Right lobe of liver (tissue), 6 donors: ENCODE data around the gene THTPA. TPM values are rescaled to one million over a fixed set of nuclear protein-coding genes. Genes with fewer than 3 reads are reported as not detected.
A peak's percentile ranks its signal among the peaks of the same experiment; 100 is the strongest.

Experiments
- ATAC-seq, 4 donors: fragments of 200-7000 bp; cut with Tn5 transposase; one replicate each; pipeline ENCODE4 v1.9.1; 2020; ENCODE audit warnings: mild to moderate bottlenecking in 4 of 4, moderate library complexity in 4 of 4
- DNase-seq, 3 donors: peaks; one replicate each; pipeline ENCODE4 v3.0.0-alpha.2; 2020
- H3K27ac ChIP-seq, 3 donors: fragments of 200-600 bp; one replicate each; pipeline ENCODE4 v1.8.0; 2022
- H3K27me3 ChIP-seq, 2 donors: fragments of 200-600 bp; one replicate each; pipeline ENCODE4 v1.8.0; 2022
- H3K36me3 ChIP-seq, 4 donors: fragments of 200-600 bp; sonication (generic) in 1 of 4; one replicate each; pipeline versions ENCODE4 v1.5.1 to v1.8.0; 2017 to 2022; ENCODE audit warnings: control low read depth in 1 of 4
- H3K4me1 ChIP-seq, 4 donors: fragments of 200-600 bp; sonication (generic) in 1 of 4; one replicate each; pipeline versions ENCODE4 v1.5.1 to v1.8.0; 2017 to 2022; ENCODE audit warnings: control low read depth in 1 of 4
- H3K4me3 ChIP-seq, 3 donors: fragments of 200-600 bp; one replicate each; pipeline ENCODE4 v1.8.0; 2022
- H3K9me3 ChIP-seq, 4 donors: fragments of 200-600 bp; sonication (generic) in 1 of 4; one replicate each; pipeline versions ENCODE4 v1.5.1 to v1.8.0; 2017 to 2022; ENCODE audit warnings: control low read depth in 1 of 4
- CTCF ChIP-seq, 4 donors: fragments of 200-600 bp in 3 of 4; fragments of 450-650 bp in 1 of 4; IDR thresholded peaks; one replicate each; pipeline versions ENCODE4 v1.5.1 to v1.8.0; 2016 to 2022; ENCODE audit warnings: antibody characterized with exemption in 4 of 4, mild to moderate bottlenecking in 2 of 4
- POLR2A ChIP-seq: fragments of 450-650 bp; IDR thresholded peaks from one replicate; pipeline ENCODE4 v1.6.1; 2017; ENCODE audit warnings: antibody characterized with exemption, mild to moderate bottlenecking
- WGBS: methylation state at CpG from one replicate; pipeline ENCODE4 v1.1.6; 2018; ENCODE audit warnings: low coverage, low lambda C conversion rate; ENCODE audit not compliant: insufficient coverage; ENCODE audit errors: missing lambda C conversion rate; 5-methylcytosine and 5-hydroxymethylcytosine counted together
- intact Hi-C, 2 donors: fragments of 100-400 bp; cut with DNase I; formaldehyde crosslinking; loops; one replicate each; pipeline versions ENCODE4 v1.11.2 to v1.14.1; 2022
- total RNA-seq, 6 experiments: library from RNA; depleted of rRNA in 2 of 6; stranded (reverse); fragments of >200 nt in 2 of 6; fragmentation: NEBNext Ultra II Directional in 3 of 6; extraction: Animal tissue kit (Norgen Biotek cat#: 25700) in 3 of 6; gene quantifications; one replicate each; pipeline versions ENCODE4 v1.1.0 to v1.2.4, GENCODE V29; 2016 to 2023
- donor health status: DM: no; HTN: yes; CAD: no.
- donor health status: DM: no; HTN: no; CAD: no.
- donor health status: DM: no; HTN: no; CAD: no.
- donor health status: DM: no; HTN: yes; CAD: no.
- donor health status: DM: no; HTN: yes; CAD: no.

Gene THTPA
- total RNA-seq, 6 experiments from 2014 or later, result 8.2 to 15.0 (median 11.4) TPM

GRCh38 chr14:23539248-23540140, 16.6 kb upstream of the THTPA start:
- H3K9me3 ChIP-seq, result no peaks in the 10 kb centered on the region
- intact Hi-C loops, result loop anchor here in 1 of 2 donors (10.0 kb wide), 1 partner anchor 55 kb away; no protein-coding TSS in a partner anchor
- ATAC-seq (peak; percentile 70 to 85 (median 80)), DNase-seq (no peak)
- 23% methylated on average over 9 of the region's 10 CpGs for WGBS
- no peaks in the 10 kb centered on the region for H3K27me3 ChIP-seq
- no peaks in the 10 kb centered on the region for H3K36me3 ChIP-seq
- no peak overlapping the region for H3K4me3 ChIP-seq
- H3K27ac ChIP-seq, result no peak overlapping the region
- H3K4me1 ChIP-seq, result no peaks in the 10 kb centered on the region
- TF ChIP-seq CTCF (IDR thresholded peaks at IDR 0.05) (peak; percentile 42 to 79 (median 74)), POLR2A (no peak)

- no peak for TF ChIP-seq CTCF (IDR thresholded peaks at IDR 0.05)
- TF ChIP-seq POLR2A, result no peak
- H3K27ac ChIP-seq, result no peak overlapping the region
- no peaks in the 10 kb centered on the region for H3K36me3 ChIP-seq
- intact Hi-C loops, result no loop called here
- ATAC-seq, result no peak
- WGBS, result 76% methylated on average over 4 of the region's 4 CpGs
- no peaks in the 10 kb centered on the region for H3K9me3 ChIP-seq
- no peaks in the 10 kb centered on the region for H3K4me1 ChIP-seq
- DNase-seq, result no peak
- no peak overlapping the region for H3K4me3 ChIP-seq
- H3K27me3 ChIP-seq, result no peaks in the 10 kb centered on the region
Measured at GRCh38 chr14:23540141-23540469, 16.0 kb upstream of the THTPA start.

- intact Hi-C loops, result no loop called here
- WGBS, result 78% methylated on average over 4 of the region's 5 CpGs
- ATAC-seq (no peak), DNase-seq (no peak)
- no peak overlapping the region for H3K4me3 ChIP-seq
- H3K27ac ChIP-seq, result no peak overlapping the region
- no peaks in the 10 kb centered on the region for H3K4me1 ChIP-seq
- no peaks in the 10 kb centered on the region for H3K9me3 ChIP-seq
- H3K27me3 ChIP-seq, result no peaks in the 10 kb centered on the region
- TF ChIP-seq CTCF (IDR thresholded peaks at IDR 0.05) (no peak), POLR2A (no peak)
- H3K36me3 ChIP-seq, result no peaks in the 10 kb centered on the region
Measured at GRCh38 chr14:23542261-23542660, 13.8 kb upstream of the THTPA start.

GRCh38 chr14:23543403-23543802, 12.7 kb upstream of the THTPA start:
- intact Hi-C loops, result no loop called here
- H3K9me3 ChIP-seq, result no peaks in the 10 kb centered on the region
- TF ChIP-seq POLR2A (no peak), CTCF (IDR thresholded peaks at IDR 0.05) (no peak)

More at GRCh38 chr14:23543403-23543802, 12.7 kb upstream of the THTPA start:
- WGBS, result 89% methylated on average over 4 of the region's 5 CpGs
- H3K4me3 ChIP-seq, result no peak overlapping the region
- H3K36me3 ChIP-seq, result no peaks in the 10 kb centered on the region
- H3K27me3 ChIP-seq, result no peaks in the 10 kb centered on the region
- ATAC-seq (no peak), DNase-seq (no peak)
- H3K4me1 ChIP-seq, result no peaks in the 10 kb centered on the region
- H3K27ac ChIP-seq, result no peak overlapping the region
